HL-60 (cell line): ENCODE data around the gene D2HGDH.
"Not testable (repeated sequence)": the region's sequence is repeated elsewhere in the genome, so short reads cannot be mapped to it uniquely, and the experiment has no call there.

Experiments
- DNase-seq, 2 experiments: peaks; one replicate each; pipeline ENCODE4 v3.0.0-alpha.2; 2010 to 2020; ENCODE audit warnings: low read depth in 1 of 2, low spot score in 1 of 2
- H3K27ac ChIP-seq: fragments of 250-450 bp; sonication (Bioruptor Pico); replicated peaks from 2 replicates; pipeline ENCODE4 v1.5.1; 2020; ENCODE audit warnings: mild to moderate bottlenecking, moderate library complexity
- H3K27me3 ChIP-seq: fragments of 250-450 bp; sonication (Bioruptor Pico); 2 replicates; pipeline ENCODE4 v1.5.1; 2021; ENCODE audit warnings: mild to moderate bottlenecking, moderate library complexity; ENCODE audit not compliant: insufficient read depth, poor library complexity, severe bottlenecking
- H3K4me3 ChIP-seq: replicated peaks from 2 replicates; pipeline ENCODE4 v1.5.1; 2011; ENCODE audit warnings: mild to moderate bottlenecking, control low read depth, low read length; ENCODE audit not compliant: insufficient read depth
- CTCF ChIP-seq: IDR thresholded peaks from one replicate; pipeline ENCODE4 v1.5.1; 2011; ENCODE audit warnings: low read length, control low read depth, inconsistent platforms; ENCODE audit not compliant: insufficient read depth
- GABPA ChIP-seq: IDR thresholded peaks from 2 replicates; pipeline ENCODE4 v1.6.1; 2012; ENCODE audit warnings: low read depth
- POLR2AphosphoS5 ChIP-seq: IDR thresholded peaks from 2 replicates; pipeline ENCODE4 v1.6.1; 2012; ENCODE audit warnings: low read depth
- SPI1 ChIP-seq: IDR thresholded peaks from 2 replicates; pipeline ENCODE4 v1.6.1; 2012; ENCODE audit warnings: low read depth, mild to moderate bottlenecking, borderline replicate concordance
- TF ChIP-seq, protein P1 (sequence below): IDR thresholded peaks from 2 replicates; pipeline ENCODE4 v1.6.1; 2012; ENCODE audit warnings: low read depth; ENCODE audit not compliant: insufficient replicate concordance

The D2HGDH gene

GRCh38 chr2:241730671-241731293 lies 3.6 kb upstream of the D2HGDH start:
- H3K4me3 ChIP-seq, result no peak overlapping the region
- DNase-seq, result peak; percentile 26 to 66
- TF ChIP-seq, protein P1, sequence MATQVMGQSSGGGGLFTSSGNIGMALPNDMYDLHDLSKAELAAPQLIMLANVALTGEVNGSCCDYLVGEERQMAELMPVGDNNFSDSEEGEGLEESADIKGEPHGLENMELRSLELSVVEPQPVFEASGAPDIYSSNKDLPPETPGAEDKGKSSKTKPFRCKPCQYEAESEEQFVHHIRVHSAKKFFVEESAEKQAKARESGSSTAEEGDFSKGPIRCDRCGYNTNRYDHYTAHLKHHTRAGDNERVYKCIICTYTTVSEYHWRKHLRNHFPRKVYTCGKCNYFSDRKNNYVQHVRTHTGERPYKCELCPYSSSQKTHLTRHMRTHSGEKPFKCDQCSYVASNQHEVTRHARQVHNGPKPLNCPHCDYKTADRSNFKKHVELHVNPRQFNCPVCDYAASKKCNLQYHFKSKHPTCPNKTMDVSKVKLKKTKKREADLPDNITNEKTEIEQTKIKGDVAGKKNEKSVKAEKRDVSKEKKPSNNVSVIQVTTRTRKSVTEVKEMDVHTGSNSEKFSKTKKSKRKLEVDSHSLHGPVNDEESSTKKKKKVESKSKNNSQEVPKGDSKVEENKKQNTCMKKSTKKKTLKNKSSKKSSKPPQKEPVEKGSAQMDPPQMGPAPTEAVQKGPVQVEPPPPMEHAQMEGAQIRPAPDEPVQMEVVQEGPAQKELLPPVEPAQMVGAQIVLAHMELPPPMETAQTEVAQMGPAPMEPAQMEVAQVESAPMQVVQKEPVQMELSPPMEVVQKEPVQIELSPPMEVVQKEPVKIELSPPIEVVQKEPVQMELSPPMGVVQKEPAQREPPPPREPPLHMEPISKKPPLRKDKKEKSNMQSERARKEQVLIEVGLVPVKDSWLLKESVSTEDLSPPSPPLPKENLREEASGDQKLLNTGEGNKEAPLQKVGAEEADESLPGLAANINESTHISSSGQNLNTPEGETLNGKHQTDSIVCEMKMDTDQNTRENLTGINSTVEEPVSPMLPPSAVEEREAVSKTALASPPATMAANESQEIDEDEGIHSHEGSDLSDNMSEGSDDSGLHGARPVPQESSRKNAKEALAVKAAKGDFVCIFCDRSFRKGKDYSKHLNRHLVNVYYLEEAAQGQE, result no peak
- no peak for TF ChIP-seq SPI1
- TF ChIP-seq POLR2AphosphoS5, result peak; percentile 73
- no peak for TF ChIP-seq GABPA
- TF ChIP-seq CTCF, result no peak
- H3K27me3 ChIP-seq, result no peaks in the 10 kb centered on the region
- peak overlapping the region; percentile 56 for H3K27ac ChIP-seq

DNA sequence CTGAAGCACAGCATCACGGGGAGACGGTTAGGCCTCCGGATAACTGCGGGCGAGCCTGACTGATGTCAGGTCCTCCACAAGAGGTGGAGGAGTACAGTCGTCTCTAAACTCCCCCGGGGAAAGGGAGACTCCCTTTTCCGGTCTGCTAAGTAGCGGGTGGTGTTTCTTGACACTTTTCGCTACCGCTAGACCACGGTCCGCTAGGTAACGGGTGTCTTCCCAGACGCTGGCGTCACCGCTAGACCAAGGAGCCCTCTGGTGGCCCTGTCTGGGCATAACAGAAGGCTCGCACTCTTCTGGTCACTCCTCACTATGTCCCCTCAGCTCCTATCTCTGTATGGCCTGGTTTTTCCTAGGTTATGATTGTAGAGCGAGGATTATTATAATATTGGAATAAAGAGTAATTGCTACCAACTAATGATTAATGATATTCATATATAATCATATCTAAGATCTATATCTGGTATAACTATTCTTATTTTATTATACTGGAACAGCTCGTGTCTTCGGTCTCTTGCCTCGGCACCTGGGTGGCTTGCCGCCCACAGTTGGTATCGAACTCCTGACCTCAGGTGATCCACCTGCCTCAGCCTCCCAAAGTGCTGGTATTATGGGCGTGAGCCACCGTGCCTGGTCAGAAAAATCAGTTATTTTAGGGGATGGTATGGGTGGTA lies 1.8 kb upstream of the D2HGDH start:
- not testable (repeated sequence) for H3K4me3 ChIP-seq, H3K27me3 ChIP-seq
- H3K27ac ChIP-seq, result peak overlapping the region; percentile 54
- TF ChIP-seq POLR2AphosphoS5, result peak; percentile 24; the same call in 1 of the 2 replicates
- DNase-seq, result peak; percentile 26 to 85

- Histone ChIP-seq H3K4me3 (peak overlapping the region; percentile 42), H3K27ac (peak overlapping the region; percentile 45), H3K27me3 (no peaks in the 10 kb centered on the region)
- TF ChIP-seq GABPA (no peak), POLR2AphosphoS5 (no peak), CTCF (no peak), SPI1 (no peak)
- TF ChIP-seq, protein P1, result no peak
- DNase-seq, result no peak
Observed at GRCh38 chr2:241733391-241734207, 831 bp upstream of the D2HGDH start.

GRCh38 chr2:241734208-241734466 lies 293 bp upstream of the D2HGDH start:
- no peaks in the 10 kb centered on the region for H3K27me3 ChIP-seq
- peak overlapping the region; percentile 42 for H3K4me3 ChIP-seq
- peak overlapping the region; percentile 45 for H3K27ac ChIP-seq
- no peak for TF ChIP-seq GABPA
- no peak for DNase-seq
